NCI-H2227 (cell line): Measurements from ENCODE around the gene CFAP43.

Source experiments
- DNase-seq: peaks from one replicate; lab custom pipeline; 2025; ENCODE audit not compliant: unreplicated experiment; lab: John Stamatoyannopoulos, UW

Gene CFAP43

DNA sequence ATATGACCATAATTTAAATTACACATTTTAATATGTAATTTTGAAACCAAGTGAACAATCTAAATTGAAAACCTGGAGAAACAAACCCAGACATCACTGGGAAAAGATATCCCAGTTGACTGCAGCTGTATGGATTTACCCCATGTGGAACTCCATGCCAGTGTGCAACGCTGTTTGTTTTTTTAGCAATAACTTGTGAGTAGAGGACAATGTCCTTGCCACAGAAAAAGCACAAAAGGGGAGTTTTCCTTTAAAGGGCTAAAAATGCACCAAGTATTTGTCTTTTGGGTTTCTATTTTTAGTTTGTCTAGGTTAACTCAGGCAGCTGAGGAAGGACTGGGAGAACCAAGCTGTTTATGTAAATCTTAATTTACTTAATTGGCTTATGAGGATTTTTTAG lies 131.4 kb downstream of the CFAP43 start:
- no peak for DNase-seq

- DNase-seq, result no peak
Measured at GRCh38 chr10:104099941-104100340, 132.2 kb downstream of the CFAP43 start.

- no peak for DNase-seq
Measured at GRCh38 chr10:104099269-104099668, 132.9 kb downstream of the CFAP43 start.

- no peak for DNase-seq
Measured at GRCh38 chr10:104098358-104098925, 133.7 kb downstream of the CFAP43 start.

GRCh38 chr10:104096692-104097091 lies 135.5 kb downstream of the CFAP43 start:
- no peak for DNase-seq

- DNase-seq, result no peak
Measured at GRCh38 chr10:104092749-104093148, 139.4 kb downstream of the CFAP43 start.

DNA sequence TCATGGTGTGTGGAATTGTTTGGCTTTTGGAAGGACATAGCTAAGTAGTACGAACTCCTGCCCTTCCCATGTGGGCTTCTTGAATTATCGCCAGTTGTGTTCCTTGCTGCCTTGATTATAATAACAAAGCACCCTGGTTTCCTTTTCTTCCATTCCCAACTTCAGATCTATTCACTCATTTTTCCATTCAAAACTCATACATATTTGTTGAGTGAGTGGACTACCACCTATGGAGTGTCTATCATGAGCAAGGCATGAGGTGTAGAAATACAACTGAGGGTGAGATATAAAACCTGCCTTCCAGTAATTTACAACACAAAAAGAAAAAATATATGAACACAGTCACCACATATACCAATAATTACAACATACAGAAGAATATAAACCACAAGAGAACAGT lies 141.6 kb downstream of the CFAP43 start:
- no peak for DNase-seq

GRCh38 chr10:104089621-104090020 lies 142.5 kb downstream of the CFAP43 start:
- no peak for DNase-seq

DNA sequence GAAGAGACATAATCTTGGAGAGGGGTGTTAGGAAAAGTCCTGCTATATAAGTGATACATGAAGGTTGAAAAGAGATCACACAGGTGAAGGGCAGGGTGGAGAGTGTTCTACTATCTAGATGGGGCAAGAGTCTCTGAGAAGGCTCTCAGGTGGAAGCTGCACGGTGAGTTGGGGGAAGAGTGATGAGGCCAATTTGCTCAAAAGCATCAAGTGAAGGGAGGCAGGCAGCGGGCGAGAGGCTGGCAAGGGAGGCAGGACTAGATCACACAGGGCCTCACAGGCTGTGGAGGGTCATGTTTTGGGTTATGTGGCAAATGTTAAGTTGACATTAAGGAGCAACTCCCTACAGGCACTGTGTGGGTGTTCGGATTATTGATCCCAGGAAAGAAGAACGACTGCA lies 143.9 kb downstream of the CFAP43 start:
- DNase-seq, result no peak

DNA sequence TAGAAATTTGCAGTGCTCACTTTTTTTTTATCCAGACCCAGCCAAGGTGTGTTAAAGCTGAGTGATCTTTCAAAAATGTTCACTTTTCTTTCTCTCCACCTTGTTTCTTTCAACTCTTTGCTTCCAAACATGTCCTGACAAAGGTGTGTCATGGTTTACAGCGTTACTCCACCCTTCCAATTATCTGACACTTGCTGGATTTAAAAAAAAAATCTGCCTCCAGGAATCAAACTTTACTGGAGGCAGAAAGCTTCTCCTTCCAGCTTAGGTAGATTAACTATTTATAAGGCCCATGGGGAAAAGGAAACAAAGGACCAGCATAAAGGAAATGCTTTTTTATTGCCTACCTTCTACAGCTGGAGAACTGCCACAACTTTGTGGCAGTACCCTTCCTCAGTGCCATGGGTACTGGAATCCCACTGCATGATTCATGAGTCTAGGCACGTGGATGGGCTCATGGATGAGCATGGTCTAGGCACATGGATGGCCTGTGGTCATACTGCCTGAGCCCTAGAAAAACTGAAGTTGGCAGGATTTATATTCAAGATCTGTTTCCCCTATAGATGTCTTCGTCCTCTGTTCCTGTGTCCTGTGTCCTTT lies 146.3 kb downstream of the CFAP43 start, which contains the start of gene COL17A1:
TSS of gene COL17A1 (minus strand) at position 80 of the 600 bp plus-strand sequence. CDS start 5,207 bp downstream, outside the sequence.
- DNase-seq, result no peak

DNA sequence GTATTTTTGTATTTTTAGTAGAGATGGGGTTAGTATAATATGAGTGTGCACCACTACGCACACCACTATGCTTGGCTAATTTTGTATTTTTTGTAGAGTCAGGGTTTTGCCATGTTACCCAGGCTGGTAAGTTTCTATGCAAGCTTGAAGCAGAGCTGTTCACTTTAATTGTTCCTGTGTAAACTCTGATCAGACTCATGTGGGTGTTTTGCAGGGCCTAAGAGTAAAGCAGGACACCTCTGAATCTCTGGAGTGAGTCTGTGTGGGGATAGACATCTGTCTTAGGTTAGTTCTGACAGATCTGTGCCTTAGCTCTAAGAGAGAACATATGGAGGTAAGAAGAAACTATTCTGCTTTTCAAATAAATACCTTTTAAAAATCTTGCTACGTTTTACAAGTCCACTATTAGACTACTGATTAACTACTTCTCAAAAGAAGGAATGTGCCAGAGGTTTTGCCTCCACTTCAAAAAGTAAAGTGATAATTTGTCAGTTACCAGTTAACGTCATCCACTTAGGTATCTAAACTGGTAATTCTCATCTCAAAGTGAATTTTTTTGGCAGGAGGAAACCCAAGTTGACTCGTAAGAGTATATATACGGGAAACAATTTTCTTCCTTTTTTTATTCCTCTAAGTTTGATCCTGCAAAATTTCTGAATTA lies 147.6 kb downstream of the CFAP43 start:
- no peak for DNase-seq

- DNase-seq, result no peak
Measured at GRCh38 chr10:104081998-104082397, 150.2 kb downstream of the CFAP43 start.

GRCh38 chr10:104080762-104081161 lies 151.4 kb downstream of the CFAP43 start:
- DNase-seq, result peak; percentile 4
